Measurements from ENCODE around the gene LCN12.

DNA sequence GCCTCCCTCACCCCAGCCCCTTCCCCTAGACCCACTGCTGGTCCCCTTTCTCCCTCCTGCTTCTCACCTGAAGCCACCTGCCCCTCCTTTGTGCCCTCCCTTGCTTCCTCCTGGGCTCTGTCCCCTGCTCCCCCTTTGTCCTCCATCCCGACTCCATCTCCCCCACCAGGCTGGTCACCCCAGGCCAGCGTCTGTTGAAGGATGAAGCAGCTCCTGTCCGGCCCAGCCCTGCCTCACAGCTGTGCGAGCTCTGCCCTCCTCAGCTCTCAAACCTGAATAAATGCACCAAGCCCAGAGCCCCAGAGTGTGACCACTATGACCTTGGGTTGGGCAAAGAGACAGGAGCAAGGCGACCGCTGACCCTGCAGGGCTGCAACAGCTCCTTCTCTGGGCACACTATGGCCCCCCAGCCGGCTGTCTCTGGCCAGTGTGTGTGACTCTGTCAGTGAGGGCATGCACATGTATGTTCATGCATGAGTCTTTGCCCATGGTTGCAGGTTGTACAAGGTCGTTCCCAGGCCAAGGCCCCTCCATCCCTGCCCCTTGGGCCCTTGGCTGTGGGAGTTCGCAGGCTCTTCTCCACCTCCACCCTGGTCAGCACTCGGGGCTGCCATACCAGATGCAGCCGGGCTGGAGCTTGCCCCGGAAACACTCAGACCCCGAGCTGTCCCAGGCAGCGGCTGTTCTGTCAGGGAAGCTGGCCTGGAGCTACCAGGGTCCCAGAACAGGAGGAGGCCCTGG, 3.3 kb downstream of the LCN12 start:
- TF ChIP-seq POLR2A (IDR thresholded peaks at IDR 0.05): no peak
- TF ChIP-seq, protein P1, sequence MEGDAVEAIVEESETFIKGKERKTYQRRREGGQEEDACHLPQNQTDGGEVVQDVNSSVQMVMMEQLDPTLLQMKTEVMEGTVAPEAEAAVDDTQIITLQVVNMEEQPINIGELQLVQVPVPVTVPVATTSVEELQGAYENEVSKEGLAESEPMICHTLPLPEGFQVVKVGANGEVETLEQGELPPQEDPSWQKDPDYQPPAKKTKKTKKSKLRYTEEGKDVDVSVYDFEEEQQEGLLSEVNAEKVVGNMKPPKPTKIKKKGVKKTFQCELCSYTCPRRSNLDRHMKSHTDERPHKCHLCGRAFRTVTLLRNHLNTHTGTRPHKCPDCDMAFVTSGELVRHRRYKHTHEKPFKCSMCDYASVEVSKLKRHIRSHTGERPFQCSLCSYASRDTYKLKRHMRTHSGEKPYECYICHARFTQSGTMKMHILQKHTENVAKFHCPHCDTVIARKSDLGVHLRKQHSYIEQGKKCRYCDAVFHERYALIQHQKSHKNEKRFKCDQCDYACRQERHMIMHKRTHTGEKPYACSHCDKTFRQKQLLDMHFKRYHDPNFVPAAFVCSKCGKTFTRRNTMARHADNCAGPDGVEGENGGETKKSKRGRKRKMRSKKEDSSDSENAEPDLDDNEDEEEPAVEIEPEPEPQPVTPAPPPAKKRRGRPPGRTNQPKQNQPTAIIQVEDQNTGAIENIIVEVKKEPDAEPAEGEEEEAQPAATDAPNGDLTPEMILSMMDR (IDR thresholded peaks at IDR 0.05): no peak

Measured in esophagus squamous epithelium (tissue), 4 donors.